HUDEP-2 (cell line): Measurements from ENCODE around the gene TRAPPC5.
A peak's percentile ranks its signal among the peaks of the same experiment; 100 is the strongest.

Experiments used
- DNase-seq, 76 experiments: peaks; one replicate each; lab custom pipeline; 2025; ENCODE audit not compliant: unreplicated experiment in 76 of 76; lab: John Stamatoyannopoulos, UW

Gene TRAPPC5

GRCh38 chr19:7645163-7645562 lies 35.5 kb upstream of the TRAPPC5 start:
- DNase-seq = no peak

- no peak for DNase-seq
These were observed 34.8 kb upstream of the TRAPPC5 start for GRCh38 chr19:7645656-7646425.

DNA sequence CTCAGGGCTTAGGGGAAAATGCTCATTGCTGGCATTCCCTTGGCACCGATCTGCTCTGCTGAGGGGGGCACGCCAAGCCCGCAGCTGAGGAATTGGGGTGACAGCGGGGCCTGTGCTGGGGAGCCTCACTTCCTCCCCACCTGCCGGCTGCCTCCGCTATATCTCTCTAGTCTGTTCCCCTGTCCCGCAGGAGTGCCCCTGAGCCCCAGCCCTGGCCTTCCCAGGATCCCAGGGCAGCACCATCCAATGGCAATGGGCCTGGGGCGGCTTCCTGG lies 34.3 kb upstream of the TRAPPC5 start:
- DNase-seq = no peak

GRCh38 chr19:7647156-7647555 lies 33.5 kb upstream of the TRAPPC5 start:
- no peak for DNase-seq

DNA sequence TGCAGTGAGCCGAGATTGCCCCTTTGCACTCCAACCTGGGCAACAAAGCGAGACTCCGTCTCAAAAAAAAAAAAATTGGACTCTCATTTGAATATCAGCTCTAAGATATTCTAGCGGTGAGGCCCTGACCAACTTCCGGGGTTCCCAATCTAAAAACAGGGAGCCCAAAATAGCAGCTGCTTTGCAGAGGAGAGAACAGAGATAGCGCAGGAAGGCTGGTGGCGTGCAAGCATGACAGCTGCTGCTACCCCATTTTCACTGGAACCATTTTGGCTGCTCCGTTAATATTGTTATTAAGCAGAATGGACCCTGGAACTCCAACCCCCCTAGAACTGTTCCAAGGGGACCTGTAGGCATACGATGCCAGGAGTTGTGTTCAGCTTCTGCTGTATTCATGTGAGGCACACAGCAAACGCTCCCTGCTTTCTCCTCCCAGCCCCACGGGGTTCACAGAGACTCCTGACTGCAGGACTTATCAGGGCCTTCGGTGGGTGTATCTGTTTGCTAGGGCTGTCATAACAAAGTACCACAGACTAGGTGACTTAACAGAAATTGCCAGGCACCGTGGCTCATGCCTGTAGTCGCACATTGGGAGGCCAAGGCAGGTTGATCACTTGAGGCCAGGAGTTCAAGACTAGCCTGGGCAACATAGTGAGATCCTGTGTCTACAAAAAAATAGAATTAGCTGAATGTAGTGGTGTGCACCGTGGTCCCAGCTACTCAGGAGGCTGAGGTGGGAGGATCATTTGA lies 32.2 kb upstream of the TRAPPC5 start:
- no peak for DNase-seq

DNA sequence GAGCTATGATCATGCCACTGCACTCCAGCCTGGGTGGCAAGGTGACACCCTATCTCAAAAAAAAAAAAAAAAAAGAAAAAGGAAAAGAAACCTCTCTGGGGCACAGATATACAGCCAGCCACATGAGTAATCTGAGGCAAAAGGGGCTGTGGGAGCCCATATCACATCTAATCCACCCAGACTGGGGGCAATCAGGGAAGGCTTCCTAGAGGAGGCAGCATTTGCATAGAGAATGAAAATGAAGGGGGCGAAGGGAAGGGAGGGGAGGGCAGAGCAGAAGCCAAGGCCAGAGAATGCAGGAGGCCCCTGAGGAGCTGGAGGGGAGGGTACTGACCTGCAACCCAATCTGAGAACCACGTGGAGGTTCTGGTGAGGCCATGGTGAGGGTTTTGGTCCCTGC lies 30.5 kb upstream of the TRAPPC5 start:
- no peak for DNase-seq

- DNase-seq = peak in 72 of 76 experiments; percentile 21 to 90 (median 74)
These were observed 28.5 kb upstream of the TRAPPC5 start for GRCh38 chr19:7652061-7652641.

GRCh38 chr19:7654401-7654800 lies 26.2 kb upstream of the TRAPPC5 start:
- no peak for DNase-seq

DNA sequence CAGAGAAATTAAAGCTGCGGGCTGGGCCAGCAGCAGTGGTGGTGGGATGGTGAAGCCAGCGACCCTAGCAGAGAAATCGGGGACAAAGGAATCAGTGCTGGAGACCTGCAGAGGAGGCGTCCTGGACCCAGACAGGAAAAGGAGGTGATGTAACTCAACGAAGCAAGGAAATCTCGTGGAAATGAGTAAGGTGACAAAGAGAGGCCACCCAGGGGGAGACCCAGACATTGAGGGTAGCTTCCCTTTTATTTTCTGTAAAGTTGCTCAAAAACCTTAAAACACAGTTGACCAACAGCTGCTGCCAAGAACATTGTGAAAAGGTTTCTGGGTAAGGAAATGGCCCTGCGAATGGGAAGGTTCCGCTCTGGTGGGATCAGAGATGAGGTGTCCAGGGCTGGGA lies 25.1 kb upstream of the TRAPPC5 start:
- DNase-seq = no peak

DNA sequence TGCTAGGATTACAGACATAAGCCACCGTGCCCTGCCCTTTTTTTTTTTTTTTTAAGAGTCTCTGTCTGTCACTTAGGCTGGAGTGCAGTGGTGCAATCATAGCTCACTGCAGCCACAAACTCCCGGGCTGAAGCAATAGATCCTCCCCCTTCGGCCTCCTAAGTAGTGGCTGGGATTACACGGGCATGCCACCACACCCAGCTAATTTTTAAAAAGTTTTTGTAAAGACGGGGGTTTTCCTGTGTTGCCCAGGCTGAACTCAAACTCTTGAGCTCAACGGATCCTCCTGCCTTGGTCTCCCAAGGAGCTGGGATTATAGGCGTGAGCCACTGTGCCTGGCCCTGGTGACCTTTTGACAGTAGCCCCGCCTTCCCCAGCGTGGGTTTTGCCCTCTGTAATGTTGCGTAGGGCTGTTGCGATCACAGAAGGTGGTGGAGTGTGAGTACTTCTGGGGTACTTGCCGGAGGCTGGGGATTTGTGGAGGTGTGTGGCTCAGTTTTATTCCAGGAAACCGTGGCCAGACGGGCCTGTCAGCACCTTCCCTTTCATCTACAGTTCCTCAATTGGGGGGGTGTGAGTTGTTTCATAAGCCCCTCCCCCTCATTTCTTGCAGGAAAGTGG lies 23.4 kb upstream of the TRAPPC5 start:
- no peak for DNase-seq

DNA sequence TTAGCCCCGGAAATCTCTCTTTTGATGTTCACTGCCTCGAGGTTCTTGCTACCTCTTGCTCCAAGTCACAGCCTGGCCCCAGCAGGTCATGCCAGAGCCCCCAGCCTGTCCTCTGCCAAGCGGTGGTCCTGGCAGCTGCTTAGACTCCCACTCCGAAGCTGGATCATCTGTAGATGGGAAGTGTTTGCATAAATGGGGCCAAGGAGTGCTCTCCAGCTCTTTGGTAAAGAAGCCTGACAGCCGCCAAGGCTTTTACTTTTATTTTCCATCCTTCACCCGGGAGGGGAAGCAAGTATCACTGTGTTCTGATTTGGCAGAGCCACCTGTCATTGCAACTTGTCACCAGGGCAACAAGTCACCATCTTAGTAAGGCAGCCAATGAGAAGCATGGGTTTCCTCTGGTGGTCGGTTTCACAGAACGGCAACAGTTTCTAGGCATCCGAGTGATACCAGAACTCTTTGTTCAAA lies 22.4 kb upstream of the TRAPPC5 start:
- no peak for DNase-seq

GRCh38 chr19:7661744-7662538 lies 18.7 kb upstream of the TRAPPC5 start:
- no peak for DNase-seq

DNA sequence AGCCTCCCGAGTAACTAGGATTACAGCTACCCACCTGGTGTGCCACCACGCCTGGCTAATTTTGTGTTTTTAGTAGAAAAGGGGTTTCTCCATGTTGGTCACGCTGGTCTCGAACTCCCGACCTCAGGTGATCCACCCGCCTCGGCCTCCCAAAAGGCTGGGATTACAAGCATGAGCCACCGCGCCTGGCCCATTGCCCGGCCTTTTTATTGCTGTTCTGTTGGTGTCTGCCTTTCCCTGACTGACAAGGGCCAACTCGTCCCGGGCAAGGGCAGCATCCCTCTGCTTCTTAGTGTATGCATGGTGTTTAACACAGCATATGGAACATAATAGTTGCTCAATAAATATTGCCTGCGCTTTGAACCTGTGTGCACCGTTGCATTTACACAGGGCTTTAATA lies 18.0 kb upstream of the TRAPPC5 start:
- no peak for DNase-seq

DNA sequence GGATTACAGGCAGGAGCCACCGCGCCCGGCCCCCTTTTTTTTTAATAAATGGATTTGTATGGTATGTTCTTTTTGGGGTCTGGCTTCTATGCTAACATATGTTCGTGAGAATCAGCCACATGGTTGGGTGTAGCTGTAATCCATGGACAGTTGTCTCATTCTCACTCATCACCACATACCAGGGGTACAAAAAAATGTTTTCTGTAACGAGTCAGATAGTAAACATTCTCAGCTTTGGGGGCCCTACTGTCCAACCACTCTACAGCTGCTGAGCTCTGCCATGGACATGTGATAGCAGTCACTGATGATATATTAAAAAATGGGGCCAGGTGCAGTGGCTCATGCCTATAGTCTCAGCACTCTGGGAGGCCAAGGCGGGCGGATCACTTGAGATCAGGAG lies 16.9 kb upstream of the TRAPPC5 start:
- DNase-seq = no peak

DNA sequence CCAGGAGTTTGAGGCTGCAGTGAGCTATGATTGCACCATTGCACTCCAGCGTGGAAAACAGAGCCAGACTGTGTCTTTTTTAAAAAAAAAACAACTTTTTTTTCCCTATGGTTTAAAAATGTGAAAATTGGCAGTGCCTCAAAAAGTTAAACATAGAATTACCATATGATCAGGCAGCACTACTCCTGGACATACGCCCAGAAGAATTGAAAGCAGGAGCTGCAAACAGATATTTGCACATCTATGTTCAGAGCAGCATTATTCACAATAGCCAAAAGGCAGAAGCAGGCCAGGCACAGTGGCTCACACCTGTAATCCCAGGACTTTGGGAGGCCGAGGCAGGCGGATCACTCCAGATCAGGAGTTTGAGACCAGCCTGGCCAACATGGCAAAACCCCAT lies 15.6 kb upstream of the TRAPPC5 start:
- no peak for DNase-seq

GRCh38 chr19:7668842-7669241 lies 11.8 kb upstream of the TRAPPC5 start, which contains the start of gene RETN:
Gene RETN (plus strand): TSS chr19:7669049. CDS start chr19:7669327, 278 bp downstream.
- no peak for DNase-seq

- DNase-seq = no peak
These were observed 11.0 kb upstream of the TRAPPC5 start for GRCh38 chr19:7669641-7670040.

DNA sequence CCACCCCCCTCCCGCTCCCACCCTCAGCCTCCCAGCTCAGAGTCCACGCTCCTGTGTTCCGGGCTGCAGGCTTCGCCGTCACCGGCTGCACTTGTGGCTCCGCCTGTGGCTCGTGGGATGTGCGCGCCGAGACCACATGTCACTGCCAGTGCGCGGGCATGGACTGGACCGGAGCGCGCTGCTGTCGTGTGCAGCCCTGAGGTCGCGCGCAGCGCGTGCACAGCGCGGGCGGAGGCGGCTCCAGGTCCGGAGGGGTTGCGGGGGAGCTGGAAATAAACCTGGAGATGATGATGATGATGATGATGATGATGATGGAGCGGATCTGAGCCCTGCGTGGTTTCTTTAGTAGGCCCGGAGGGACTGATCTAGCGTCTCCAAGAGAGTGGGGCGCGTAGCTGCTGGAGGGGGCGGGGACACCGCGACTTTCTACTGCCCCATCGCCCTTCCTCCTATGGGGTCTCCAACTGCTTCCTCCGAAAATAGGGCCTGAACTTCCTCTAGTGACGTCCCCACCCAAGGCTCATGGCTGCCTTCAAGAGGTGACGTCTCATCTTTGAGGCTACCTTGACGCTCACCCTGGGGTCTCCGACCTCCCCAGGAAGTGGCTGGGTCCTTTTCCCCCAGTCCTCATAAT lies 10.4 kb upstream of the TRAPPC5 start:
- no peak for DNase-seq

DNA sequence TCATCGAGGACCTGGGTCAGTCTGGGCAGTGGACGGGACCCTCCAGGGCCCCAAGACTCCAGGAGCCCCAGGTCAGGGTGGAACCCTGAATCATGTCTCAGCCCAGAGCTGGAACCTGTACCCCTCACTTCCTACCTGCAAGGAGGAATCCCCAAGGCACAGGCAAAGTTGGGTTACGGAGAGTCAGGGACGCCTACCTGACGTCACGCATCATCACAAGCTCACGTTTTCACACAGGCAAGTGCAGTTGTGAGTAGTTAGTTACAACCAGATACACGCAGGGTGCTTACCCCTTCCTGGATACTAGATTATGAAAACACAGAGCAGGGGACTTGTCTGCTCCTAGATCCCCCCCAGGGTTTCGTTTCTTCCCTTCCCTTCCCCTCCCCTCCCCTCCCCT lies 9.8 kb upstream of the TRAPPC5 start:
- DNase-seq = no peak

DNA sequence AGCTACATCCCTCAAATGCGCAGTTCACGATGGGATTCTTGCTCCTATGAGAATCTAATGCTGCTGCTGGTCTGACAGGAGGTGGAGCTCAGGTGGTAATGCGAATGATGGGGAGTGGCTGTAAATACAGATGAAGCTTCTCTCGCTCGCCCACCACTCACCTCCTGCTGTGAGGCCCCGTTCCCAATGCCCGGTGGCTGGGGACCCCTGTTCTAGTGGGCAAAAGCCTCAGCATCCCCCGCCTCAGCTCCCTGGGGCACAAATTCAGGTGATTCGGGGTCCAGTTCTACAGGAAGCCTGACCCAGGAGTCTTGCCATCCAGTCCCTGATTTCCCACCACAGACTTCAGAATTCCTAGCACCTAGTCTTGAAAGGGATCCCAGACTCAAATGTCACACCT lies 8.1 kb upstream of the TRAPPC5 start:
- DNase-seq = no peak
